ENCODE results near the gene TMEM87B. TPM values are rescaled to one million over a fixed set of nuclear protein-coding genes. Genes with fewer than 3 reads are reported as not detected.

The TMEM87B gene
- total RNA-seq, 1 donor, result 112 TPM

DNA sequence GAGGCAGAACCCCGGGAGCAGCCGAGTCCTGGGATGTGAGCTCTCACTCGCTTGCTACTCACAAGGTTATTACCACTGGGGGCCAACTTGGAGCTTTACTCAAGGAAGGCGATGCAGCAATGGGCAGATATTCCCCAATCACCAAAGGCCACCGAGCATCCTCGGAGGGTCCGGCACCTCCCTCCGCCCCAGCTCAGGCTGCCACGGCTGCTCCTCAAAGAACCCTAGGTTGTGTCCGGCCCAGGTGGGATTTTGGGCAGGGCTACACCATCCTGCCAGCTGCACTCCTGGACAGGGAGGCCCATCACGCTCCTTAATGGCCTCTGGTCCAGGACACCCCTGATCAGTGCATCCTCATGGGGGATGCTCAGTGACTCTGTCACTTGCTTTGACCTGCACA is 107.9 kb downstream of the TMEM87B start:
- no peak for TF ChIP-seq CTCF (IDR thresholded peaks at IDR 0.05; ENCODE audit: insufficient read depth, low read depth, low read length)
- no peak overlapping the region for H3K4me3 ChIP-seq (ENCODE audit: low read depth, low read length)
- no peak for DNase-seq (ENCODE audit: low read depth)

DNA sequence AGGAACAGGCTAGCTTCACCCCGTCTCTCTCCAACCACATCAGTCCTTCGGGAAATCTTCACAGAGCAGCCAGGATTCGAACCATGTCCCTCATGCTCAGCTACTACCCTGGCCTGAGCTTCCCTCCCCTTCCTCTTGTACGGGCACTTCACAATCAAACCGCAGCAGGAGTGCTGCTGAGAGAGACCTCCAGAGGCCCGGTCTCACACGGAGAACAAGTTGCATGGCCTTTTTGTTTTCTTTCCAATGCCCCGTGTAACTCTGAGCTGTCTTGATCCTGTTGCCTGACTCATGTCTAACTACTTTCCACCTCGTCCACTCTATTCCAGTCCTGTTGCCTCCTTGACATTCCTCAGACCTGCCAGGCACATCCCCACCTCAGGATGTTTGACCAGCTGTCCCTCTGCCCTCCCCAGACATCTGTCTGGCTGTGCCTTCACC is 108.5 kb downstream of the TMEM87B start:
- H3K4me3 ChIP-seq (ENCODE audit: low read depth, low read length), result no peak overlapping the region
- DNase-seq (ENCODE audit: low read depth), result no peak
- TF ChIP-seq CTCF (IDR thresholded peaks at IDR 0.05; ENCODE audit: insufficient read depth, low read depth, low read length), result no peak

GRCh38 chr2:112164876-112165275 is 109.8 kb downstream of the TMEM87B start:
- TF ChIP-seq CTCF (IDR thresholded peaks at IDR 0.05; ENCODE audit: insufficient read depth, low read depth, low read length), result no peak
- no peak overlapping the region for H3K4me3 ChIP-seq (ENCODE audit: low read depth, low read length)
- no peak for DNase-seq (ENCODE audit: low read depth)

GRCh38 chr2:112165296-112165695 is 110.2 kb downstream of the TMEM87B start:
- no peak for TF ChIP-seq CTCF (IDR thresholded peaks at IDR 0.05; ENCODE audit: insufficient read depth, low read depth, low read length)

GRCh38 chr2:112166806-112167499 is 111.9 kb downstream of the TMEM87B start:
- no peak overlapping the region for H3K4me3 ChIP-seq (ENCODE audit: low read depth, low read length)
- TF ChIP-seq CTCF (IDR thresholded peaks at IDR 0.05; ENCODE audit: insufficient read depth, low read depth, low read length), result no peak
- no peak for DNase-seq (ENCODE audit: low read depth)

More at GRCh38 chr2:112165296-112165695, 110.2 kb downstream of the TMEM87B start:
- H3K4me3 ChIP-seq (ENCODE audit: low read depth, low read length), result no peak overlapping the region
- no peak for DNase-seq (ENCODE audit: low read depth)

- DNase-seq (ENCODE audit: low read depth), result no peak
Observed at GRCh38 chr2:112168422-112169124, 113.5 kb downstream of the TMEM87B start.

More at GRCh38 chr2:112168422-112169124, 113.5 kb downstream of the TMEM87B start:
- TF ChIP-seq CTCF (IDR thresholded peaks at IDR 0.05; ENCODE audit: insufficient read depth, low read depth, low read length), result no peak
- no peak overlapping the region for H3K4me3 ChIP-seq (ENCODE audit: low read depth, low read length)

Other genes with a start within 250 kb of the TMEM87B start
- 54.1 and 54.8 TPM in 2 replicates for gene ANAPC1, start 171.1 kb upstream of the TMEM87B start, total RNA-seq
- under 0.01 TPM in 2 replicates for gene MERTK, start 156.7 kb upstream of the TMEM87B start, total RNA-seq
- gene FBLN7, start 83.1 kb downstream of the TMEM87B start, total RNA-seq, result 1.3 and 6.1 TPM in 2 replicates
- gene ZC3H8, start 199.8 kb downstream of the TMEM87B start, total RNA-seq, result 5.5 and 8.2 TPM in 2 replicates
- 2.3 and 3.0 TPM in 2 replicates for gene ZC3H6, start 220.3 kb downstream of the TMEM87B start, total RNA-seq